A172 (cell line): ENCODE data around the gene NBEAL2. TPM values are rescaled to one million over a fixed set of nuclear protein-coding genes. Genes with fewer than 3 reads are reported as not detected.
A peak's percentile ranks its signal among the peaks of the same experiment; 100 is the strongest.

Experiments
- DNase-seq: peaks from one replicate; pipeline ENCODE4 v3.0.0-alpha.2; 2015; ENCODE audit warnings: low spot score
- total RNA-seq: library from RNA; depleted of rRNA; stranded (reverse); fragments of >200 nt; shearing (Covaris generic); gene quantifications from 2 replicates; pipeline ENCODE4 v1.2.3, GENCODE V29; 2014

NBEAL2 gene
- total RNA-seq, 1 experiment from 2014 or later: 10.9 TPM

DNA sequence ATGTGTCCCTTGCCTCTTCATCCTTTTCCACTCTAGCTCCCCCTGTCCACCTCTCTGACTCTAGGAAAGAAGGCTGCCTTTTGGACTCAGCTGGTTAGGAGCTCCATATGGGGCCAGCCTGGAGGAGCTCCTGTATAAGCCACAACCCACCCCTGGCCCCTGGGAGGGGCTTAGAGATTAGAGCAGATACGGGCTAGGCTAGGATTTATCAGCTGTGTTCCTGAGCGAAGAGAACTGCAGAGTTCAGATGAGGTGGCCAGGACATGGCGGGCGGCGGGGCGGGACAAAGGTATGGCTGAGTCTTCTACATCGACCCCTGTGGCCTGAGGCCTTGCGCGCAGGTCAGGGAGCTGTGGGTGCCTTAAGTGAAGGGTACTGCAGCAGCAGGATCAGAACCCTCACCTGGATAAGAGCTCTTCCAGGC, 7.9 kb downstream of the NBEAL2 start:
- DNase-seq: no peak

DNA sequence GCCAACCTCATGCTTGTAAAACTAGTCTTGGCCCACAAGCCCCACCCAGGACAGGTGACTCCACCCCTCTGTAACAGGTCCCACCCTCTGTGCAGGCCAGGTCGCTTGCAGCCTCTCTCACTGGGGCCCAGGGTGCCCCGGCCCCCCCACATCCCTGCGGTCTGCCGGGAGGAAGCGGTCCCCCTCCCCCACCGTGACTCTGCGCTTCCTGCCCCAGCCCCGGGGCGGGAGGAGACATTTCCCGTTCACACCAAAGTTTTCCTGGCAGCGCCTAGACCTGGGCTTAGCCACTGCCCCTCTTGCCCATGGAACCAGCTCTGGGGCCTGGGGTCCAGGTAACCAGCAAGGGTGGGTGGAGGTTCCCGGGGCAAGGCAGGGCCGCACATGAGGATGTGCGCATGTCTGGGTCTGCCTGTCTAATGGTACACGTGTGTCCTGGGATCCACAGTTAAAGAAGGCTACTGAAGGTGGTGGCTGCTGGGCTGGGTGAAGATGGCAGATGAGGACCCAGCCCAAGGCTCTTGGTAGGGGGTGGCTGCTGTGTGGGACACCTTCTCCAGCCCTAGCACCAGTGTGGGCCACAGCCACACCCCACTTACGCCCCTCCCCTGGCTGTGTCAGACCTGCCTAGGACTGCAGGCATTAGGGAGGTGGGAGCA, 8.4 kb downstream of the NBEAL2 start:
- no peak for DNase-seq

- no peak for DNase-seq
These were observed 9.2 kb downstream of the NBEAL2 start for GRCh38 chr3:46988616-46989015.

- DNase-seq: no peak
These were observed 9.8 kb downstream of the NBEAL2 start for GRCh38 chr3:46989146-46989810.

GRCh38 chr3:46990573-46991374, 11.3 kb downstream of the NBEAL2 start:
- no peak for DNase-seq

DNA sequence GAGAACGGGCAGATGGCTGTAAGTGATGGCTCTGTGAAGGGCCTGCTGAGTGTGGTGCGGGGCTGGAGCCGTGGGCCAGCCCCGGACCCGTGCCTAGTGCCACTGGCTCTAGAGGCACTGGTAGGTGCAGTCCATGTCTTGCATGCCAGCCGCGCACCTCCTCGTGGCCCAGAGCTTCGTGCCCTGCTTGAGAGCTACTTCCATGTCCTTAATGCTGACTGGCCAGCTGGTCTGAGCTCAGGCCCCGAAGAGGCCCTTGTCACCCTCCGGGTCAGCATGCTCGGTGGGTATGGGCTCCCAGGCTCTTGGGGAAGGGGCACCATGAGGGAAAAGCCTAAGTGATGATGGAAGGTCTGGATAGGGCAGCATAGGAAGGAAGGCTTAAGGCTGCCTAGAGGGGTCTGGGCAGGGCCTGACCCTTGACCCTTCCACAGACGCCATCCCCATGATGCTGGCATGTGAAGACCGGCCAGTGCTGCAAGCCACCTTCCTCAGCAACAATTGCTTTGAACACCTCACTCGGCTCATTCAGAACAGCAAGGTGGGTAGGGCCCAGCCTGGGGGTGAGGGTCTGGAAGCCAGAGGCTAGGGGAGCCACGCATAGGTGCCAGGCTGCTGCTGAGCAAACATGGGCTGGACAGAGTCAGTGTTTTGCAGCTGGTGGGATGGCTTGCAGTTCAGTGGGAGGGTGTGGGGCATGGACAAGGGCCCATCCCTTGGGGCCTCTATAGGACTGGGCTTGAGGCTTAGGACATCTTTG, 12.1 kb downstream of the NBEAL2 start:
- no peak for DNase-seq

- DNase-seq: no peak
These were observed 12.8 kb downstream of the NBEAL2 start for GRCh38 chr3:46992231-46992630.

- DNase-seq: no peak
These were observed 13.8 kb downstream of the NBEAL2 start for GRCh38 chr3:46993292-46993691.

GRCh38 chr3:46993986-46994385, 14.5 kb downstream of the NBEAL2 start:
- DNase-seq: no peak

- no peak for DNase-seq
These were observed 15.6 kb downstream of the NBEAL2 start for GRCh38 chr3:46994801-46995731.

DNA sequence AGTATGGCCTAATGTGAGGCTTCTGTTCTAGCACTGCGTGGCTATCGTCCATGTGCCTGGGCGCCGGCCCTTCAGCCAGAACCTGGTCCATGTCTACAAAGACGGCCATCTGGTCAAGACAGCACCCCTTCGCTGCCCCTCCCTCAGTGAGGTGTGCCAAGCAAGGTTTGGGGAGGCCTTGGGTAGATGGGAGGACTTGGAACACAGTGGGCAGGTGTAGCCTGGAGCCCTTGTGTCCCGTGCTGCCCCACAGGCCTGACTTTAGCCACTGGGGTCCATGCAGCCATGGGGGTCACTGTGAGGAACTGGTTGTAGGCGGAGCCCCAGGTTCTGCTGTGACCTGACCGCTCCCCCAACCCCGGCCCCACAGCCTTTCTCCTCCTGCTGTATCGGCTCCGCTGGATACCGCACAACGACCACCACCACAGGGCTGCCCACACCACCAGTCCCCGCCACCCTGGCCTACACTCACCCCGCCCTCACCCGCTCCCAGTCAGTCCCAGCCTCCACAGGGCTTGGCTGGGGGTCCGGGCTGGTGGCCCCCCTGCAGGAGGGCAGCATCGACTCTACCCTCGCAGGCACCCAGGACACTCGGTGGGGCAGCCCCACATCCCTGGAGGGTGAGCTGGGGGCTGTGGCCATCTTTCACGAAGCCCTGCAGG, 16.6 kb downstream of the NBEAL2 start:
- DNase-seq: no peak

GRCh38 chr3:46996689-46997452, 17.4 kb downstream of the NBEAL2 start:
- no peak for DNase-seq

GRCh38 chr3:46997453-46998091, 18.1 kb downstream of the NBEAL2 start:
- DNase-seq: no peak

DNA sequence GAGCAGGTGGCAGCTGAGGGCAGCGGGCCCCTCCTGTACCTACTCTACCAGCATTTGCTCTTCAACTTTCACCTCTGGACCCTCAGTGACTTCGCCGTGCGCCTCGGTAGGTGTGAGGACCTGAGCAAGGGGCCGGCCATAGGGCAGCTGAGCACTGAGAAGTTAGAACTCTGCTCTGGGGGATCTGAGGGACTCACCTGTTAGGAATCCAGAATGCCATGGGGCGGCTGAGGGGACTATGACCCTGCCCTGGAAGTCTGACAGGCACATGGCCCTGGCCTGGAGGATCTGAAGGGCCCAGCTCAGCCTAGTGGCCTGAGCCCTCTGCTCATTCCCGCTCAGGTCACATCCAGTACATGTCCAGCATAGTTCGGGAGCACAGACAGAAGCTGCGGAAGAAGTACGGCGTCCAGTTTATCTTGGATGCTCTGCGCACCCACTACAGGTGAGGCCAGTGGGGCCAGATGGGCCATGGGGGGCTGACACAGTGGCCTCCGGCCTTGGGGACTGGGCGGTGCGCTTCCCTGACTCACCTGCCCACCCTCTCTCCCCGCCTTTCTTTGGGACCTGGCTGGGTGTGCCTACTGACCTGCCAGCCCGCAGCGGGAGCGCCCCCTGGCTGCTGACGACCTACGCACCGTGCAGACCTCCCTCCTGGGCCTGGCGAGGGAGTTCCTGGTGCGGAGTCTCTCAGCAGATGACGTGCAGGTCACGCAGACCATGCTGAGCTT, 18.8 kb downstream of the NBEAL2 start:
- DNase-seq: no peak

DNA sequence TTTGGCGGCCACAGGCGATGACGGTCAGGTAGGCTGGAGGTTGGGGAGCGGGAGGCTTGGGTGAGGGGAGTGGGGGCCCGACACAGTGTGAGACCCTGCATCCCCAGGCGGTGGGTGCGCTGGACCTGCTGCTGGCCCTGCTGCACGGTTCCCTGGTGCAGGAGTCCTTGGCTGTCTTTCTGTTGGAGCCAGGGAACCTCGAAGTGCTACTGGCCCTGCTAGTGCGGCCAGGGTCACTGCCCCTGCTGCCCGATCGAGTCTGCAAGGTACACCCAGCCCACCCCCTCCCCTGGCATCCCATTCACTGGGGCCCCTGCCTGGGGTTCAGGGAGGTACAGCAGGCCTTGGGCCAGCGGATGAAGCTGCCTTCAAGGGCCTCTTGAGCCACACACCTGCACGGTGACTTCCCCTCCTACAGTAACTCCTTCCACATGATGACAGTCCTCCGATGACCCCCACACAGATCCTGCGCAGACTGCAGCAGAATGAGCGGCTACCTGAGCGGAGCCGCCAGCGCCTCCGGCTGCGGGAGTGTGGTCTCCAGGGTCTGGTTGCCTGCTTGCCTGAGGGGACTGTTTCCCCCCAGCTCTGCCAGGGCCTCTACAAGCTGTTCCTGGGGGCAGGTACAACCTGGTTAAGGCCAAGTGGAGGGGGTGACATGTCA, 19.5 kb downstream of the NBEAL2 start:
- no peak for DNase-seq

DNA sequence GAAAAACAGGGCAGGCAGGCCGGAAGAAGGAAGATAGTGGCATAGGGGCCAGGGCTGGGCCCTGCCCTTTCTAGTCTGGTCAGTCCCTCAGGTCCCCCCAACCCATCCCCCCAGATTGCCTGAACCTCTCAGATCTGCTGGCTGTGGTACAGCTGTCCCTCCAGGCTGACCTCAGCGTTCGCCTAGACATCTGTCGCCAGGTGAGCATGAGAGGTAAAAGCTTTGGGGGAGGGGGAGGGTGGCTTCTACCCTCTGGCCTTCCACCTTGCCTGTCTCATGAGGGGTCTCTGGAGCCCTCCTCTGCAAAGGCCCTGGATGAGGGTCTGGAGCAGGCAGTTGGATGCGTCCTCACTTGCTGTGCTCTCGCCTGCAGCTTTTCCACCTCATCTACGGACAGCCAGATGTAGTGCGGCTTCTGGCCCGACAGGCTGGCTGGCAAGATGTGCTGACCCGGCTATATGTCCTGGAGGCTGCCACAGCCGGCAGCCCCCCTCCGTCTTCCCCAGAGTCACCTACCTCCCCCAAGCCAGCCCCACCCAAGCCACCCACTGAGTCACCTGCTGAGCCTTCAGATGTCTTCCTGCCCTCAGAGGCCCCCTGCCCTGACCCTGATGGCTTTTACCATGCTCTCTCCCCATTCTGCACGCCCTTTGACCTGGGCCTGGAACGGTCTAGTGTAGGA, 20.2 kb downstream of the NBEAL2 start:
- no peak for DNase-seq

DNA sequence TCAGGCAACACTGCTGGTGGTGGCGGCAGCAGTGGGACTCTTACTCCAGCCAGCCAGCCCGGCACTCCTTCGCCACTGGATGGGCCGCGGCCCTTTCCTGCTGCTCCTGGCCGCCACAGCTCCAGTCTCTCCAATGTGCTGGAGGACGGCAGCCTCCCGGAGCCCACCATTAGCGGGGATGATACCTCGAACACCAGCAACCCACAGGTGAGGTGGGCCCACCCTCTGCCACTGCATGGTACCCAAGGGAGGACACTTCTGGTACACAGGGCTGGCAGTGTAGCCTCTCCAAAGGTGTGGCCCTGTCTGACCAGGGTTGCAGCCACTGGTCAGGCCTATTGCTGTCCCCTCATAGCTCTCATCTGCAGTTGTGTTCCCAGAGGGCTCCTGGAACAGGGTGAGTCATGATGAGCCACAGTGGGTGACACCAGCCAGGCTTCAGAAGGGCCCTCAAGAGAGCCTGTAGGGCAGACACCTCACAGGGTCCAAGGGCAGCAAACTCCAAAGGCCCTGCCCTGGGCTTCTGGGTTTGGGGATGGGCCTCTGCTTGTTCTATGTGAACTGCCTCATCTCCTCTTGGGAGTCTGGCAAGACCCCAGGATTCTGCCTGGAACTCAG, 20.8 kb downstream of the NBEAL2 start:
- peak; percentile 49 for DNase-seq
